K562 (cell line): ENCODE results near the gene PRPF18. TPM values are rescaled to one million over a fixed set of nuclear protein-coding genes. Genes with fewer than 3 reads are reported as not detected.

Experiments used
- ATAC-seq: fragments of 200-7000 bp; cut with Tn5 transposase; 3 replicates; pipeline ENCODE4 v1.9.1; 2020; ENCODE audit warnings: moderate library complexity
- BruUV-seq: library from RNA; stranded (reverse); fragments of 400-500 nt; replicated peaks from 2 replicates; lab custom pipeline; 2021; lab: Mats Ljungman, UMichigan
- CTCF ChIA-PET: fragments of 300-600 bp; formaldehyde crosslinking; extraction: SDS; loops from one replicate; lab custom pipeline; 2021; ENCODE audit warnings: low intra/inter-chr PET ratio; lab: Yijun Ruan, JAX
- POLR2A ChIA-PET: fragments of 300-600, 350-650 bp; sonication (Branson Sonifier 250); formaldehyde crosslinking; extraction: SDS; loops from one replicate; lab custom pipeline; 2021; ENCODE audit warnings: antibody characterized with exemption, inconsistent platforms; lab: Yijun Ruan, JAX
- DNase-seq, 4 experiments: peaks; one replicate each; pipeline versions ENCODE4 v3.0.0 to v3.0.0-alpha.2; 2011 to 2018; ENCODE audit warnings: low spot score in 3 of 4, mixed read lengths in 3 of 4; ENCODE audit errors: extremely low read depth in 1 of 4
- FAIRE-seq: peaks from 2 replicates; lab custom pipeline; 2011; peaks lifted over from hg19 to GRCh38; lab: Jason Lieb, UNC
- H2AFZ ChIP-seq: 2 replicates; pipeline ENCODE4 v1.6.0; 2011; ENCODE audit warnings: low read depth, low read length, control low read depth, inconsistent platforms
- H3K27ac ChIP-seq: fragments of 200-600 bp; 3 replicates; pipeline ENCODE4 v1.8.0; 2011; ENCODE audit warnings: low read depth, mild to moderate bottlenecking, control low read depth, inconsistent platforms, low read length, moderate library complexity, mixed read lengths; ENCODE audit errors: extremely low read depth
- H3K27me3 ChIP-seq, 2 experiments: fragments of 300-600 bp in 1 of 2; 2 replicates in 1 of 2; 3 replicates in 1 of 2; pipeline versions ENCODE4 v1.6.0 to v1.8.0; 2011; ENCODE audit warnings: inconsistent platforms in 2 of 2, low read length in 2 of 2, mild to moderate bottlenecking in 1 of 2, mixed read lengths in 1 of 2, moderate library complexity in 1 of 2; ENCODE audit not compliant: control insufficient read depth in 2 of 2, insufficient read depth in 2 of 2
- H3K36me3 ChIP-seq: fragments of 300-600 bp; 3 replicates; pipeline ENCODE4 v1.8.0; 2011; ENCODE audit warnings: mild to moderate bottlenecking, low read length, inconsistent platforms; ENCODE audit not compliant: control insufficient read depth, insufficient read depth
- H3K4me1 ChIP-seq, 2 experiments: fragments of 200-600 bp in 1 of 2; replicated peaks in 1 of 2; 2 replicates in 1 of 2; 3 replicates in 1 of 2; pipeline versions ENCODE4 v1.5.1 to v1.8.0; 2011; ENCODE audit warnings: inconsistent platforms in 2 of 2, low read length in 2 of 2, mild to moderate bottlenecking in 1 of 2, mixed read lengths in 1 of 2, moderate library complexity in 1 of 2; ENCODE audit not compliant: control insufficient read depth in 2 of 2, insufficient read depth in 2 of 2
- H3K4me2 ChIP-seq: 2 replicates; pipeline ENCODE4 v1.6.1; 2011; ENCODE audit warnings: low read length, control low read depth, inconsistent platforms, mixed read lengths; ENCODE audit not compliant: insufficient read depth
- H3K4me3 ChIP-seq: fragments of 200-600 bp; sonication (generic), shearing (Covaris generic); 2 replicates; pipeline ENCODE4 v1.5.1; 2016; ENCODE audit warnings: control low read depth, inconsistent platforms
- H3K79me2 ChIP-seq: fragments of 200-600 bp; 3 replicates; pipeline ENCODE4 v1.8.0; 2011; ENCODE audit warnings: low read length, inconsistent platforms; ENCODE audit not compliant: control insufficient read depth, insufficient read depth
- H3K9ac ChIP-seq, 2 experiments: 2 replicates each; pipeline versions ENCODE4 v1.6.0 to v1.6.1; 2011; ENCODE audit warnings: low read depth in 2 of 2, low read length in 2 of 2, control low read depth in 1 of 2, inconsistent platforms in 1 of 2, mild to moderate bottlenecking in 1 of 2, mixed read lengths in 1 of 2; ENCODE audit not compliant: insufficient read depth in 1 of 2
- H3K9me1 ChIP-seq: one replicate; pipeline ENCODE4 v1.6.0; 2011; ENCODE audit warnings: inconsistent platforms, mild to moderate bottlenecking, low read length, moderate library complexity; ENCODE audit not compliant: control insufficient read depth, insufficient read depth
- H3K9me3 ChIP-seq: replicated peaks from 2 replicates; pipeline ENCODE4 v1.5.1; 2011; ENCODE audit warnings: low read depth, low read length, inconsistent platforms; ENCODE audit not compliant: control insufficient read depth, insufficient read depth
- H4K20me1 ChIP-seq: replicated peaks from 2 replicates; pipeline ENCODE4 v1.6.1; 2011; ENCODE audit warnings: low read length, inconsistent platforms, mixed read lengths; ENCODE audit not compliant: control insufficient read depth, insufficient read depth
- RFX1 ChIP-seq: fragments of 450-650 bp; IDR thresholded peaks from 2 replicates; pipeline ENCODE4 v1.6.1; 2016; ENCODE audit warnings: mild to moderate bottlenecking, moderate library complexity
- ZBTB8A ChIP-seq: fragments of 450-650 bp; IDR thresholded peaks from 2 replicates; pipeline ENCODE4 v1.6.1; 2018; ENCODE audit warnings: mild to moderate bottlenecking, moderate library complexity; ENCODE audit not compliant: partially characterized antibody
- ZNF3 ChIP-seq: fragments of 250-450 bp; sonication (Bioruptor Pico); IDR thresholded peaks from 2 replicates; pipeline ENCODE4 v1.5.0; 2021; ENCODE audit warnings: mild to moderate bottlenecking, moderate library complexity
- ZNF407 ChIP-seq: fragments of 450-650 bp; IDR thresholded peaks from 2 replicates; pipeline ENCODE4 v1.6.1; 2016; ENCODE audit warnings: low read depth
- WGBS: fragments of 100-300 bp; shearing (Covaris generic); methylation state at CpG from one replicate; pipeline ENCODE4 v1.1.6; 2016; ENCODE audit warnings: low coverage, mixed read lengths; ENCODE audit not compliant: insufficient coverage; ENCODE audit errors: missing lambda C conversion rate; 5-methylcytosine and 5-hydroxymethylcytosine counted together
- in situ Hi-C: fragments of 300-500 bp; cut with MboI; formaldehyde crosslinking; loops from 4 replicates; pipeline ENCODE4 v1.15.0; 2018; ENCODE audit warnings: inconsistent platforms, mixed read lengths
- intact Hi-C: fragments of 100-400 bp; cut with micrococcal nuclease; formaldehyde crosslinking; loops from 2 replicates; pipeline ENCODE4 v1.14.2; 2022
- polyA plus RNA-seq, 8 experiments: library from polyadenylated mRNA; depleted of rRNA in 4 of 8; stranded (reverse) in 5 of 8; unstranded in 3 of 8; fragments of >200 nt; fragmentation: Nextera tagmentation in 2 of 8; fragmentation: Illumina TruSeq in 1 of 8; extraction: Ambion mirVana in 2 of 8; extraction: Trizol in 1 of 8; gene quantifications; 2 replicates each; pipeline versions ENCODE4 v1.2.1 to v1.2.3, GENCODE V29; 2011 to 2014; ENCODE audit warnings: inconsistent platforms in 1 of 8, missing spikeins in 1 of 8
- total RNA-seq, 7 experiments: library from RNA; depleted of rRNA in 6 of 7; stranded (reverse); fragments of >200 nt in 6 of 7; fragmentation: Illumina TruSeq in 2 of 7; extraction: Trizol in 2 of 7; gene quantifications; 2 replicates each; pipeline versions ENCODE4 v1.2.1 to v1.2.3, GENCODE V29; 2011 to 2021; ENCODE audit warnings: low replicate concordance in 1 of 7
- TF ChIP-seq, protein P1 (sequence below): fragments of 450-650 bp; formaldehyde crosslinking; conservative IDR thresholded peaks from 2 replicates; pipeline ENCODE4 v1.4.0; 2022; ENCODE audit warnings: mild to moderate bottlenecking, missing genetic modification characterization

The PRPF18 gene
- total and polyA plus RNA-seq, 9 of the 15 experiments (the other 6 are each of a cell fraction or from before 2014, with no cell fraction given), result 14.0 to 30.6 (median 23.1) TPM

DNA sequence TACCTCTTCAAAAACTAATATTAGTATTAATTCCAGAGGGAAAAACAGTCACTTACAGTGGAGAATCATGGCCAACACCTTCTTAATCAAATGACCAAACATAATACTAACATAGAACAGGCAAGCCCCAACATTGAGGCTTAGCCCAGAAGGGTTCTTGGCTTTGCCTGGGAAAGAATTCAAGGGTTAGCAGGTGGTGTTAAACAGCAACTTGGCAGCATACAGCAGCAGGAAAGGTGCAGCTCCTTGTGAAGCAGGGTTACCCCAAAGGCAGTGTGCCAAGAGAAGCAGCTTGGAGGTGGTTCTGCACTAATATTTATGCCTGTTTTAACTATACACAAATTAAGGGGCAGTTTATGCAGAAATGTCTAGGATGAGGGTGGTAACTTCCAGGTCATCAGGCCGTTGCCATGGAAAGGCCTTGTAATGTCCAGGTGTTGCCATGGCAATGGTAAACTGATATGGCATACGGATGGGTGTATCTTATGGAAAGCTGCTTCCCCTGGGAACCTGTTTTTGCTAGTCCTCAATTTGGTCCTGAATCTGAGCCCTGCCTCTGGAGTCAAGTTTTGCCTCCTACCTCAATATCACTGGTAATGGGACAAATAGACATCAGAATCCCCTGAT, 30.8 kb upstream of the PRPF18 start:
- no peaks in the 10 kb centered on the region for H3K9me1 ChIP-seq
- H3K4me1 ChIP-seq, result no peaks in the 10 kb centered on the region
- POLR2A ChIA-PET, result no interaction called here
- H3K4me2 ChIP-seq, result no peak overlapping the region
- H3K79me2 ChIP-seq, result no peaks in the 10 kb centered on the region
- no peak overlapping the region for H3K9ac ChIP-seq
- in situ Hi-C loops (no loop called here), intact Hi-C loops (no loop called here)
- no peak overlapping the region for H3K4me3 ChIP-seq
- H3K9me3 ChIP-seq, result no peaks in the 10 kb centered on the region
- 0% methylated on average over 2 of the region's 2 CpGs for WGBS
- TF ChIP-seq, protein P1, sequence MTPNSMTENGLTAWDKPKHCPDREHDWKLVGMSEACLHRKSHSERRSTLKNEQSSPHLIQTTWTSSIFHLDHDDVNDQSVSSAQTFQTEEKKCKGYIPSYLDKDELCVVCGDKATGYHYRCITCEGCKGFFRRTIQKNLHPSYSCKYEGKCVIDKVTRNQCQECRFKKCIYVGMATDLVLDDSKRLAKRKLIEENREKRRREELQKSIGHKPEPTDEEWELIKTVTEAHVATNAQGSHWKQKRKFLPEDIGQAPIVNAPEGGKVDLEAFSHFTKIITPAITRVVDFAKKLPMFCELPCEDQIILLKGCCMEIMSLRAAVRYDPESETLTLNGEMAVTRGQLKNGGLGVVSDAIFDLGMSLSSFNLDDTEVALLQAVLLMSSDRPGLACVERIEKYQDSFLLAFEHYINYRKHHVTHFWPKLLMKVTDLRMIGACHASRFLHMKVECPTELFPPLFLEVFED, result no peak
- TF ChIP-seq ZBTB8A, result no peak
- TF ChIP-seq ZNF3, result no peak
- peak; percentile 79 for TF ChIP-seq RFX1
- no peak for TF ChIP-seq ZNF407
- no peak overlapping the region for H3K27ac ChIP-seq
- no peaks in the 10 kb centered on the region for H3K36me3 ChIP-seq
- H4K20me1 ChIP-seq, result no peaks in the 10 kb centered on the region
- CTCF ChIA-PET, result no interaction called here
- no TSS peak for BruUV-seq
- DNase-seq (no peak), FAIRE-seq (no peak), ATAC-seq (no peak)
- H3K27me3 ChIP-seq, result peaks cover 0 to 8% of the 10 kb centered on the region in 2 experiments; a peak in 3 of 5 replicates
- H2AFZ ChIP-seq, result no peak overlapping the region
